LNCAP (cell line): ENCODE measurements around the gene NOP53.

Experiments
- CTCF ChIP-seq: fragments of 450-650 bp; IDR thresholded peaks from 2 replicates; pipeline ENCODE4 v1.5.1; 2017; ENCODE audit warnings: mild to moderate bottlenecking

The NOP53 gene

GRCh38 chr19:47701717-47702552 lies 43.4 kb upstream of the NOP53 start:
- no peak for TF ChIP-seq CTCF

- no peak for TF ChIP-seq CTCF
Observed at GRCh38 chr19:47702671-47703070, 42.7 kb upstream of the NOP53 start.

GRCh38 chr19:47703301-47703700 lies 42.0 kb upstream of the NOP53 start:
- TF ChIP-seq CTCF = no peak

- TF ChIP-seq CTCF = no peak
Observed at GRCh38 chr19:47704024-47704423, 41.3 kb upstream of the NOP53 start.

- TF ChIP-seq CTCF = no peak
Observed at GRCh38 chr19:47704656-47705055, 40.7 kb upstream of the NOP53 start.

- TF ChIP-seq CTCF = peak; percentile 44; the same call in 1 of the 2 replicates
Observed at GRCh38 chr19:47707135-47707925, 38.0 kb upstream of the NOP53 start.

GRCh38 chr19:47711652-47712242 lies 33.6 kb upstream of the NOP53 start:
- no peak for TF ChIP-seq CTCF
